Measurements from ENCODE around the gene RPL36. TPM values are rescaled to one million over a fixed set of nuclear protein-coding genes. Genes with fewer than 3 reads are reported as not detected.

The RPL36 gene
- total and polyA plus RNA-seq, 2 of the 8 experiments (the other 6 are each of a cell fraction or from before 2014, with no cell fraction given) = 951 to 1,075 TPM

- no peak; a peak in 1 of 3 replicates for TF ChIP-seq EP300 (IDR thresholded peaks at IDR 0.05; ENCODE audit: borderline replicate concordance in 1 of 2, low read depth in 2 of 2, low read length in 2 of 2)
- TF ChIP-seq SAP30 (IDR thresholded peaks at IDR 0.05; ENCODE audit: insufficient read depth, insufficient replicate concordance, low read length) = peak; percentile 15
- no peak for TF ChIP-seq CEBPB (IDR thresholded peaks at IDR 0.05; ENCODE audit: low read depth, low read length)
- TF ChIP-seq CTCF (IDR thresholded peaks at IDR 0.05; ENCODE audit: control extremely low read depth in 1 of 3, insufficient read depth in 1 of 3, low read depth in 1 of 3, low read length in 3 of 3) = peak; percentile 93 to 100 (median 99)
- TF ChIP-seq TAF1 (IDR thresholded peaks at IDR 0.05; ENCODE audit: low read depth, low read length) = peak; percentile 100
- peak; percentile 16 to 77; a peak in 1 of 4 replicates for TF ChIP-seq SIN3A (conservative IDR thresholded peaks at IDR 0.05 in 1 of 2, IDR thresholded peaks at IDR 0.05 in 1 of 2; ENCODE audit: low read depth in 1 of 2, low read length in 2 of 2)
- no peak for TF ChIP-seq POU5F1 (IDR thresholded peaks at IDR 0.05; ENCODE audit: low read depth, low read length)
- no peak for TF ChIP-seq HDAC6 (IDR thresholded peaks at IDR 0.05; ENCODE audit: low read depth, low read length)
- no peak for TF ChIP-seq EZH2 (IDR thresholded peaks at IDR 0.05; ENCODE audit: low read depth, low read length, severe bottlenecking)
- TF ChIP-seq ATF2 (IDR thresholded peaks at IDR 0.05; ENCODE audit: low read length) = no peak
- TF ChIP-seq TCF12 (IDR thresholded peaks at IDR 0.05; ENCODE audit: low read depth, low read length) = no peak
- no peak for TF ChIP-seq RBBP5 (IDR thresholded peaks at IDR 0.05; ENCODE audit: borderline replicate concordance, low read depth, low read length)
- TF ChIP-seq NRF1 (IDR thresholded peaks at IDR 0.05; ENCODE audit: low read depth, low read length) = peak; percentile 96
- no peak for TF ChIP-seq JUN (IDR thresholded peaks at IDR 0.05; ENCODE audit: low read depth, low read length)
- peak; percentile 61; the same call in 1 of the 2 replicates for TF ChIP-seq CREB1 (IDR thresholded peaks at IDR 0.05)
- TF ChIP-seq E2F6 (IDR thresholded peaks at IDR 0.05) = no peak
- TF ChIP-seq BACH1 (IDR thresholded peaks at IDR 0.05; ENCODE audit: low read length) = no peak
- no peak for TF ChIP-seq RNF2 (IDR thresholded peaks at IDR 0.05; ENCODE audit: borderline replicate concordance, low read depth, low read length, missing control alignments, poor library complexity, severe bottlenecking)
Measured at GRCh38 chr19:5690125-5690954, at the start of gene RPL36 (continued).
